ENCODE data around the gene RNF213.
"Not testable (repeated sequence)": the region's sequence is repeated elsewhere in the genome, so short reads cannot be mapped to it uniquely, and the experiment has no call there.

The RNF213 gene

GRCh38 chr17:80253631-80254395 is 6.8 kb upstream of the RNF213 start:
- DNase-seq: no peak

GRCh38 chr17:80254396-80255251 is 6.0 kb upstream of the RNF213 start:
- no peak for DNase-seq

GRCh38 chr17:80256034-80256350 is 4.7 kb upstream of the RNF213 start:
- DNase-seq: no peak

DNA sequence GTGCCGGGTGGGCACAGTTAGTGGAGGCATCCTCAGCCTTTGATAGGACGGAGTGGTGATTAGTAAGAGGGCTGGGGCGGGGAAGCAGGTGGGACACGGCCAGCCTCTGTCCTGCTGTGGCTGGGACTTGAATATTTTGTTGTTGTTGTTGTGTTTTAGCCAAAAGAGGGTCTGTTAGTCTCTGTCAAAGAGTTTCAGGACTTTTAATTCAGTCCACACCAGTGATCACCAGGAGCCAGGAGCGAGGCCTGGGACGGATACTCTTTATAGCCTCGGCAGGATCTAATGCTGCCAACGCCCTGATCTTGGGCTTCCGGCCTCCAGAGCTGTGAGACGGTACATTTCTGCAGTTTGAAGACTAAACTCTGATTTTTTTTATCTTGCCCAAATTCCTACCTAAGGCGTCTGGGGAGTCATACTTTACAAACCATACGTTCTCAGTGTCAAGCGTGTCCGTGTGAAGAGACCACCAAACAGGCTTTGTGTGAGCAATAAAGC is 2.9 kb upstream of the RNF213 start:
- no peak for DNase-seq

DNA sequence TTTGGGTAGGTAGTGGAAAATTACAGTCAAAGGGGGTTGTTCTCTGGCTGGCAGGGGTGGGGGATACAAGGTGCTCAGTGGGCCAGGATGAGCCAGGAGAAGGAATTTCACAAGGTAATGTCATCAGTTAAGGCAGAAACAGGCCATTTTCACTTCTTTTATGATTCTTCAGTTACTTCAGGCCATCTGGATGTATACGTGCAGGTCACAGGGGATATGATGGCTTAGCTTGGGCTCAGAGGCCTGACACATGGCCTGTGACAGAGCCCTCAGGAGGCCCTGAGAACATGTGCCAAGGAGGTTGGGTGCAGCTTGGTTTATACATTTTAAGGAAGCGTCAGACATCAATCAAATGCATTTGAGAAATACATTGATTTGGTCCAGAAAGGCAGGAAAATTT is 2.4 kb upstream of the RNF213 start:
- DNase-seq: not testable (repeated sequence)

- DNase-seq: no peak
Observed at GRCh38 chr17:80259457-80260068, 1.1 kb upstream of the RNF213 start.

DNA sequence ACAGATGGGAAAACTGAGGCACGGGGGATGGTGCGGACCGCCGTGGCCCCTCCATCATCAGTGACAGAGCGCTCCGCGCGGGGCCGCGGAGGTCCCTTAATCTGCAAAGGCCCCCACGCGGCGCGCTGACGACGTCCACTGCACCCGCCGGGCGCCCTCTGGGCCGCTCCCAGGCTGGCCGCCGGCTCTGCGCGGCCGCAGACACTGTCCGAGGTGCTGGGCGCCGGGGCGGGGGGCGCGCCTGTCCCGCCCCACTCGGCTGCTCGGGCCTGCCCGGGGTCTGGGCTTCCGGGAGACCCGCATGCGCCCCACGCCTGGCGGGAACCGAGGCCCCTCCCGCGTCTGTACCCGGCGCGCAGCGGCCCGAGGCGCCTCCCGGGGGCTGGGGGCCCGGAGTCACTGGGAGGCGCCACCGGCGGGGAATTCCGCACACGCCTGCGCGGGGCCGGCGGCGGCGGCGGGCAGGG is 550 bp upstream of the RNF213 start:
- peak; percentile 62 for DNase-seq

DNA sequence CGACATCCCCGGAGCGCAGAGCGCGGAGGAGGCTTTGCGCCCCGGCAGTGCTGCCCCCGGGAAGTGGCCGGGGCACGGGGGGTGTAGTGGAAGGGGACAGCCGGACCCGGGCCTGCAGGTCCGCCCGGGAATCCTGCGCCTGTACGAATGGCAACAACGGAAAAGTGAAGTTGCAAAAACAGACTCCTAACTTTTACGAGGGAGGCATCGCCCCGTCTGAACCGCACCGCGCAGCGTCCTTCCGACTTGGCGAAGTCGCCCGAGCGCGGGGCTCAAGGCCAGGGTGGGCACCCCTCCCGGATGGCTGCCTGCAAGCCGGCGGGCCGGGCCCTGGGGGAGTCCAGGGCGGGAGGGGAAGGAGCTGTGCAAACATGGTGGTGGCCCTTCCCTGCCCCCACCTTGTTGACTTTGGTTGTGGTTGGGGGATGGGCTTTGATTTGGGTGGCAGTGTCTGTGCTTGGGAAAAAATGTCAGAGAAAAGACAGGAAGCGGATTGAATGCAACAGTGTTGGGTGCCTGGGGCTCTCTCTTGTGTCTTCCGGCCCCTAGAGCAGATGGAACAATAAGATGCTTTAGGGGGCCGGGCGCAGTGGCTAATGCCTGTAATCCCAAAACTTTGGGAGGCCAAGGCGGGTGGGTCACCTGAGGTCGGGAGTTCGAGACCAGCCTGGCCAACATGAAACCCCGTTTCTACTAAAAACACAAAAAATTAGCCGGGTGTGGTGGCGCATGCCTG is 675 bp downstream of the RNF213 start:
- DNase-seq: no peak

DNA sequence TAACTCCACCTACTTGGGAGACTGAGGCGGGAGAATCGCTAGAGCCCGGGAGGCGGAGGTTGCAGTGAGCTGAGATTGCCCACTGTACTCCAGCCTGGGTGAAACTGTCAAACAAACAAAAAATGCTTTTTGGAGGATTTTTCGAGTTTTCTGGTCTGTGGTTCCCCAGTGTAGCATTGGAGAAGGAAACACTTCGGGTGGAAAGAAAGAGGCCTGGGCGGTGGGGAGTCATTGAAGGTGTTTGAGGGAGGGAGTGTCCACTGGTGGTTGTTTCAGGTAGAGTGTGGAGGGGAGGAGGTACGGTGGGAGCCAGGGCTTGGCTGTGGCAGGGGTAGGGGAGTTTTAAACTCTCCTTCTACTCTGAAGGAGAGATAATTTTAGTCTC is 1.2 kb downstream of the RNF213 start:
- DNase-seq: no peak

- DNase-seq: no peak
Observed at GRCh38 chr17:80262291-80262690, 1.6 kb downstream of the RNF213 start.

- no peak for DNase-seq
Observed at GRCh38 chr17:80262775-80263244, 2.2 kb downstream of the RNF213 start.

- DNase-seq: peak; percentile 81
Observed at GRCh38 chr17:80263253-80264204, 2.9 kb downstream of the RNF213 start.

- no peak for DNase-seq
Observed at GRCh38 chr17:80264205-80265075, 3.8 kb downstream of the RNF213 start.

GRCh38 chr17:80265205-80266068 is 4.8 kb downstream of the RNF213 start:
- no peak for DNase-seq

DNA sequence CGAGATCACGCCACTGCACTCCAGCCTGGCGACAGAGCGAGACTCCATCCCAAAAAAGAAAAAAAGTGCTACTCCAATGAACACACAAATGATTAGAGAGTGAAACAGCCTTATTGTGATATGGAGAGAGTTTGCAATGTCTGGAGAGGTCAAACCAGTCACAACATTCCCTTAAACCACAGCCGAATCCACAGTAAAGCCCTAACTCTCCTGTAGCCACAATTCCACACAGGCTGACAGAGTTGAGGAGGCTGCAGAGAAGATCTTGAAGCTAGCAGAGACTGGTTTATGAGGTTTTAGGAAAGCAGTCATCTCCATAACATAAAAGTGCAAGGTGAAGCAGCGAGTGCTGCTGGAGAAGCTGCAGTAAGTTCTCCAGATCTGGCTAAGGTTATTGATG is 6.7 kb downstream of the RNF213 start:
- no peak for DNase-seq

DNA sequence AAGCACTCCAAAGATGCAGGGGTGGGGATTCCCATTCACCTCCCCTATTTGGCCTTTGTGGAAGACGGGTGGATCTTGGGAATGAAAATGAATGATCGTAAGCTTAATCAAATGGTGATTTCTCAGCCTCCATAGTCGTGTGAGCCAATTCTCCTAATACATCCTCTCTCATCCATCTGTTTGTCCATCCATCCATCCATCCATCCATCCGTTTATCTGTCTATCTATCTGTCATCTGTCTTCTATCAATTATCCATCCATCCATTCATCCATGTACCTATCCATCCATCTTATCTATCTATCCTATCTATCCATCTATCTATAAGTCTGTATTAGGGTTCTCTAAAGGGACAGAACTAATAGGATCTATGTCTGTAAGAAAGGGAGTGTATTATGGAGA is 7.8 kb downstream of the RNF213 start:
- no peak for DNase-seq

DNA sequence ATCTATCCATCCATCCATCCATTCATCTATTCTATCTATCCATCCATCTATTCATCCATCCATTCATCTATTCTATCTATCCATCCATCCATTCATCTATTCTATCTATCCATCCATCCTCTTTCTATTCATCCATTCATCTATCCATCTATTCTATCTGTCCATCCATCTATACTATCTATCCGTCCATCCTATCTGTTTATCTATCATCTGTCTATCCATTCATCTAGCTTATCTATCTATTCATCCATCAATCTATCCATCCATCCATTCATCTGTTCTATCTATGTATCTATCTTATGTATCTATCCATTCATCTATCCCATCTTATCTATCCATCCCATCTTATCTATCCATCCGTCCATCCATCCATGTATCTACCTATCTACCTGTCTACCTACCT is 8.8 kb downstream of the RNF213 start:
- DNase-seq: no peak

GRCh38 chr17:80270104-80270503 is 9.5 kb downstream of the RNF213 start:
- no peak for DNase-seq

GRCh38 chr17:80270836-80271235 is 10.2 kb downstream of the RNF213 start:
- no peak for DNase-seq

DNA sequence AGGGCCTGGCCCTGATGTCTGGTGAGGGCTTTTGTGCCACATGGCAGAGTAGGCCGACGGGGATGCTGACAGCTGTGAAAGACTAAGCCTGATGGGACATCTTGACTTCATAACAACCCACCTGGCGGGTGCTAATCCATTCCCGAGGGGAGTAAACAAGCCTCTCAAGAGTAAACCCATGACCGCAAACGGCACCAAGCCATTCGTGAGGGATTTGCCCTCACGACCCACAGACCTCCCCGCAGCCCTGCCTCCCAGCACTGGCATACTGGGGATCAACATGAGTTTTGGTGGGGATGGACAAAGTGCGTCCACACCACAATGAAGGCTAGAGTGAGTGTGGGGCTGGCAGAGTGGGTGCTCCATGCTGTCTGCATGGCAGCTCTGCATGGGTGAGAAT is 11.7 kb downstream of the RNF213 start:
- no peak for DNase-seq
